OCI-LY3 (cell line): ENCODE measurements around the gene ST6GALNAC6.

ENCODE experiments used
- EZH2phosphoT487 ChIP-seq: fragments of 200-600 bp; shearing (Covaris generic); IDR thresholded peaks from 2 replicates; pipeline ENCODE4 v1.6.1; 2018; ENCODE audit warnings: antibody characterized with exemption, mixed run types, low read depth
- TF ChIP-seq, protein P1 (sequence below): fragments of 200-600, 300-600 bp; sonication (generic); IDR thresholded peaks from 2 replicates; pipeline ENCODE4 v1.5.1; 2014; ENCODE audit warnings: antibody characterized with exemption, low read length, low read depth

DNA sequence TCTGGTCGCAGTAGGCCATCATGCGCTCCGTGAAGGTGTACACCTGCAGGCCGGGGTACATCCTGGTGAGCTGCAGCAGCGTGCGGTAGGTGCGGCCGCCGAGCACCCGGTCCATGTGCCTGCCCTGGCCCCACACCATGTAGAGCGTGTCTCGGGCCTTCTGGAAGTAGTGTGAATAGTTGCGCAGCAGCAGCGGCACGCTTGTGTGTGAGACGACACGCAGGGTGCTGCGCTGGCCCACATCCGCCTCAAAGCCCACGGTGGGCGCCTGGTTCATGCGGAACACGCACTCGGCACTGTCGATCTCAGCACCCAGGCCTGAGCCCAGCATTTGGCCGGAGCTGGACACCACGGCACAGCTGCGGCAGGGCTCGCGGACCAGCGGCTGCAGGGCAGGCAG lies 12.9 kb upstream of the ST6GALNAC6 start:
- TF ChIP-seq, protein P1, sequence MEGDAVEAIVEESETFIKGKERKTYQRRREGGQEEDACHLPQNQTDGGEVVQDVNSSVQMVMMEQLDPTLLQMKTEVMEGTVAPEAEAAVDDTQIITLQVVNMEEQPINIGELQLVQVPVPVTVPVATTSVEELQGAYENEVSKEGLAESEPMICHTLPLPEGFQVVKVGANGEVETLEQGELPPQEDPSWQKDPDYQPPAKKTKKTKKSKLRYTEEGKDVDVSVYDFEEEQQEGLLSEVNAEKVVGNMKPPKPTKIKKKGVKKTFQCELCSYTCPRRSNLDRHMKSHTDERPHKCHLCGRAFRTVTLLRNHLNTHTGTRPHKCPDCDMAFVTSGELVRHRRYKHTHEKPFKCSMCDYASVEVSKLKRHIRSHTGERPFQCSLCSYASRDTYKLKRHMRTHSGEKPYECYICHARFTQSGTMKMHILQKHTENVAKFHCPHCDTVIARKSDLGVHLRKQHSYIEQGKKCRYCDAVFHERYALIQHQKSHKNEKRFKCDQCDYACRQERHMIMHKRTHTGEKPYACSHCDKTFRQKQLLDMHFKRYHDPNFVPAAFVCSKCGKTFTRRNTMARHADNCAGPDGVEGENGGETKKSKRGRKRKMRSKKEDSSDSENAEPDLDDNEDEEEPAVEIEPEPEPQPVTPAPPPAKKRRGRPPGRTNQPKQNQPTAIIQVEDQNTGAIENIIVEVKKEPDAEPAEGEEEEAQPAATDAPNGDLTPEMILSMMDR = no peak
- no peak for TF ChIP-seq EZH2phosphoT487
